Measurements from ENCODE around the gene NUP214. TPM values are rescaled to one million over a fixed set of nuclear protein-coding genes. Genes with fewer than 3 reads are reported as not detected.
A peak's percentile ranks its signal among the peaks of the same experiment; 100 is the strongest.

NUP214 gene
- total and polyA plus RNA-seq, 7 experiments from 2014 or later, result 18.2 to 116 (median 80.5) TPM

- peak overlapping the region in 6 of 9 donors; percentile 32 to 86 (median 66) for H3K27ac Mint-ChIP-seq
- no peaks in the 10 kb centered on the region for H3K9me3 Mint-ChIP-seq
- H3K4me1 Mint-ChIP-seq, result peaks cover 25 to 60% (median 43%) of the 10 kb centered on the region in 7 donors
Observed at GRCh38 chr9:131234799-131235479, 109.6 kb downstream of the NUP214 start.

DNA sequence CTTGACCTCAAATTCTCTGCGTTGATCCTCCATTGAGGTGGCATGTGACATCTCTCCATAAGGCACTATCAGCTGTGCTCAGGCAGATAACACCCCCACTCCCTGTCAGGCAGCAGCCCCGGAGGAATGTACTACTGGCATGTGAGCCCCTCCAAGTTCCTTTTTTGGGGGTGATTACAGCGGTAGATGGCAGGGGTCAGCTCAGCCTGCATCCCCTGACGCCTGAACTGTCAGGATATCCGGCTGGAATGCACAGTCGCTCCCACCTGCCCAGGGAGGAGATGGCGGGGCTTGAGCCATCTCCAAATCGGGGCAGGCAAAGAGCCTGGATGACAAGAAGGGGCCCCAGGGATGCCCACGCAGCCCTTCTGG, 110.1 kb downstream of the NUP214 start:
- peaks cover 42 to 43% of the 10 kb centered on the region in 2 donors for H3K4me1 ChIP-seq (ENCODE audit: control insufficient read depth in 2 of 2, insufficient read depth in 2 of 2, low read length in 2 of 2)
- H3K27ac Mint-ChIP-seq, result peak overlapping the region in 6 of 9 donors; percentile 37 to 75 (median 47)
- H3K36me3 ChIP-seq (ENCODE audit: control insufficient read depth in 2 of 3, insufficient read depth in 3 of 3, low read length in 3 of 3), result peaks cover 0 to 40% (median 3%) of the 10 kb centered on the region in 3 experiments
- peaks cover 10 to 28% (median 19%) of the 10 kb centered on the region in 5 donors for H3K36me3 Mint-ChIP-seq
- no peaks in the 10 kb centered on the region for H3K27me3 Mint-ChIP-seq
- no peak overlapping the region for H3K27ac ChIP-seq (ENCODE audit: low read depth, low read length)
- ATAC-seq (no peak), DNase-seq (no peak)
- no peaks in the 10 kb centered on the region for H3K27me3 ChIP-seq (ENCODE audit: control insufficient read depth in 2 of 2, insufficient read depth in 2 of 2, low read length in 2 of 2)
- ChIA-PET CTCF (interaction anchor here (0.6 to 1.5 kb wide), 5 partner anchors 20 to 101 kb away, joined by 3 to 4 read pairs (median 3); no protein-coding TSS in a partner anchor), POLR2A (interaction anchor here (0.8 to 9.2 kb wide), 5 partner anchors 13 to 110 kb away, joined by 3 to 132 read pairs (median 50); partner anchors contain the start of genes FAM78A and NUP214)
- no peaks in the 10 kb centered on the region for H3K9me3 ChIP-seq (ENCODE audit: control insufficient read depth in 2 of 3, low read length in 3 of 3)
- peaks cover 29 to 65% (median 48%) of the 10 kb centered on the region in 7 donors for H3K4me1 Mint-ChIP-seq
- H3K4me3 ChIP-seq (ENCODE audit: low read length), result no peak overlapping the region
- H3K9me3 Mint-ChIP-seq, result no peaks in the 10 kb centered on the region
- intact Hi-C loops (cut with micrococcal nuclease), result loop anchor here (5.0 kb wide), 1 partner anchor 58 kb away; no protein-coding TSS in a partner anchor
- H3K4me3 Mint-ChIP-seq, result no peak overlapping the region

More at GRCh38 chr9:131234799-131235479, 109.6 kb downstream of the NUP214 start:
- POLR2A ChIA-PET, result interaction anchor here (0.7 to 9.2 kb wide), 5 partner anchors 19 to 110 kb away, joined by 3 to 132 read pairs (median 50); partner anchors contain the start of genes FAM78A and NUP214
- H3K27me3 ChIP-seq (ENCODE audit: control insufficient read depth in 2 of 2, insufficient read depth in 2 of 2, low read length in 2 of 2), result no peaks in the 10 kb centered on the region
- DNase-seq (no peak), ATAC-seq (no peak)
- peaks cover 0 to 45% (median 5%) of the 10 kb centered on the region in 3 experiments for H3K36me3 ChIP-seq (ENCODE audit: control insufficient read depth in 2 of 3, insufficient read depth in 3 of 3, low read length in 3 of 3)
- H3K4me3 Mint-ChIP-seq, result no peak overlapping the region
- peaks cover 10 to 33% (median 21%) of the 10 kb centered on the region in 5 donors for H3K36me3 Mint-ChIP-seq
- intact Hi-C loops (cut with micrococcal nuclease), result loop anchor here (5.0 kb wide), 2 partner anchors 43 to 58 kb away; no protein-coding TSS in a partner anchor
- H3K4me3 ChIP-seq (ENCODE audit: low read length), result no peak overlapping the region
- H3K27ac ChIP-seq (ENCODE audit: low read depth, low read length), result no peak overlapping the region
- CTCF ChIA-PET, result interaction anchor here (0.8 to 1.5 kb wide), 4 partner anchors 32 to 101 kb away, joined by 3 to 4 read pairs (median 3); no protein-coding TSS in a partner anchor
- H3K9me3 ChIP-seq (ENCODE audit: control insufficient read depth in 2 of 3, low read length in 3 of 3), result no peaks in the 10 kb centered on the region
- peaks cover 42 to 43% of the 10 kb centered on the region in 2 donors for H3K4me1 ChIP-seq (ENCODE audit: control insufficient read depth in 2 of 2, insufficient read depth in 2 of 2, low read length in 2 of 2)
- no peaks in the 10 kb centered on the region for H3K27me3 Mint-ChIP-seq

GRCh38 chr9:131236161-131236560, 110.8 kb downstream of the NUP214 start:
- ChIA-PET POLR2A (interaction anchor here (0.8 to 9.2 kb wide), 5 partner anchors 13 to 111 kb away, joined by 3 to 132 read pairs (median 50); partner anchors contain the start of genes FAM78A and NUP214), CTCF (interaction anchor here (0.6 to 1.5 kb wide), 3 partner anchors 21 to 57 kb away, joined by 3 to 4 read pairs (median 4); no protein-coding TSS in a partner anchor)
- peaks cover 8 to 24% (median 19%) of the 10 kb centered on the region in 5 donors for H3K36me3 Mint-ChIP-seq
- Histone ChIP-seq H3K27me3 (ENCODE audit: control insufficient read depth in 2 of 2, insufficient read depth in 2 of 2, low read length in 2 of 2) (no peaks in the 10 kb centered on the region), H3K4me1 (ENCODE audit: control insufficient read depth in 2 of 2, insufficient read depth in 2 of 2, low read length in 2 of 2) (peaks cover 42 to 43% of the 10 kb centered on the region in 2 donors), H3K36me3 (ENCODE audit: control insufficient read depth in 2 of 3, insufficient read depth in 3 of 3, low read length in 3 of 3) (peaks cover 0 to 35% (median 0%) of the 10 kb centered on the region in 3 experiments), H3K4me3 (ENCODE audit: low read length) (no peak overlapping the region), H3K27ac (ENCODE audit: low read depth, low read length) (no peak overlapping the region), H3K9me3 (ENCODE audit: control insufficient read depth in 2 of 3, low read length in 3 of 3) (no peaks in the 10 kb centered on the region)
- DNase-seq (no peak), ATAC-seq (no peak)
- H3K4me1 Mint-ChIP-seq, result peaks cover 29 to 65% (median 48%) of the 10 kb centered on the region in 7 donors
- no peaks in the 10 kb centered on the region for H3K27me3 Mint-ChIP-seq
- H3K27ac Mint-ChIP-seq, result peak overlapping the region in 4 of 9 donors; percentile 26 to 88 (median 61)
- intact Hi-C loops (cut with micrococcal nuclease), result loop anchor here (5.0 kb wide), 1 partner anchor 59 kb away; no protein-coding TSS in a partner anchor
- H3K9me3 Mint-ChIP-seq, result no peaks in the 10 kb centered on the region
- peak overlapping the region in 1 of 10 donors; percentile 82 for H3K4me3 Mint-ChIP-seq

GRCh38 chr9:131236761-131237160, 111.4 kb downstream of the NUP214 start:
- Histone ChIP-seq H3K9me3 (ENCODE audit: control insufficient read depth in 2 of 3, low read length in 3 of 3) (no peaks in the 10 kb centered on the region), H3K36me3 (ENCODE audit: control insufficient read depth in 2 of 3, insufficient read depth in 3 of 3, low read length in 3 of 3) (peaks cover 0 to 35% (median 0%) of the 10 kb centered on the region in 3 experiments), H3K27me3 (ENCODE audit: control insufficient read depth in 2 of 2, insufficient read depth in 2 of 2, low read length in 2 of 2) (no peaks in the 10 kb centered on the region), H3K4me1 (ENCODE audit: control insufficient read depth in 2 of 2, insufficient read depth in 2 of 2, low read length in 2 of 2) (peaks cover 42 to 43% of the 10 kb centered on the region in 2 donors), H3K27ac (ENCODE audit: low read depth, low read length) (no peak overlapping the region), H3K4me3 (ENCODE audit: low read length) (no peak overlapping the region)
- ATAC-seq (no peak), DNase-seq (no peak)
- intact Hi-C loops (cut with micrococcal nuclease), result loop anchor here (5.0 kb wide), 1 partner anchor 59 kb away; no protein-coding TSS in a partner anchor
- Mint-ChIP-seq H3K27me3 (no peaks in the 10 kb centered on the region), H3K4me3 (peak overlapping the region in 3 of 10 donors; percentile 35 to 88 (median 82)), H3K9me3 (no peaks in the 10 kb centered on the region), H3K4me1 (peaks cover 29 to 65% (median 48%) of the 10 kb centered on the region in 7 donors), H3K36me3 (peaks cover 8 to 20% (median 17%) of the 10 kb centered on the region in 5 donors), H3K27ac (peak overlapping the region in 7 of 9 donors; percentile 26 to 97 (median 88))
- ChIA-PET POLR2A (interaction anchor here (6.2 to 9.2 kb wide), 3 partner anchors 17 to 38 kb away, joined by 50 to 132 read pairs (median 75); partner anchors contain the start of gene FAM78A), CTCF (interaction anchor here (0.7 kb wide), 1 partner anchor 519 kb away, joined by 3 read pairs; no protein-coding TSS in a partner anchor)

- H3K9me3 Mint-ChIP-seq, result no peaks in the 10 kb centered on the region
- H3K36me3 Mint-ChIP-seq, result peaks cover 8 to 16% (median 12%) of the 10 kb centered on the region in 5 donors
- Histone ChIP-seq H3K27me3 (ENCODE audit: control insufficient read depth in 2 of 2, insufficient read depth in 2 of 2, low read length in 2 of 2) (no peaks in the 10 kb centered on the region), H3K9me3 (ENCODE audit: control insufficient read depth in 2 of 3, low read length in 3 of 3) (no peaks in the 10 kb centered on the region), H3K36me3 (ENCODE audit: control insufficient read depth in 2 of 3, insufficient read depth in 3 of 3, low read length in 3 of 3) (peaks cover 0 to 31% (median 0%) of the 10 kb centered on the region in 3 experiments), H3K4me1 (ENCODE audit: control insufficient read depth in 2 of 2, insufficient read depth in 2 of 2, low read length in 2 of 2) (peaks cover 42 to 43% of the 10 kb centered on the region in 2 donors), H3K4me3 (ENCODE audit: low read length) (peak overlapping the region; percentile 4), H3K27ac (ENCODE audit: low read depth, low read length) (peak overlapping the region; percentile 69)
- POLR2A ChIA-PET, result interaction anchor here (0.7 to 9.2 kb wide), 6 partner anchors 8 to 81 kb away, joined by 3 to 132 read pairs (median 28); partner anchors contain the start of gene FAM78A
- peak overlapping the region in 8 of 9 donors; percentile 86 to 97 (median 94) for H3K27ac Mint-ChIP-seq
- H3K27me3 Mint-ChIP-seq, result no peaks in the 10 kb centered on the region
- DNase-seq (no peak), ATAC-seq (no peak)
- H3K4me1 Mint-ChIP-seq, result peaks cover 29 to 63% (median 48%) of the 10 kb centered on the region in 7 donors
- intact Hi-C loops (cut with micrococcal nuclease), result loop anchor here (5.0 kb wide), 1 partner anchor 60 kb away; no protein-coding TSS in a partner anchor
- CTCF ChIA-PET, result interaction anchor here (1.1 kb wide), 1 partner anchor 99 kb away, joined by 3 read pairs; no protein-coding TSS in a partner anchor
- H3K4me3 Mint-ChIP-seq, result peak overlapping the region in 9 of 10 donors; percentile 35 to 89 (median 81)
Observed at GRCh38 chr9:131237291-131237690, 111.9 kb downstream of the NUP214 start.
